K562 (cell line): ENCODE results near the gene ADGRG4. TPM values are rescaled to one million over a fixed set of nuclear protein-coding genes. Genes with fewer than 3 reads are reported as not detected.

ENCODE experiments used
- ATAC-seq: fragments of 200-7000 bp; cut with Tn5 transposase; 3 replicates; pipeline ENCODE4 v1.9.1; 2020; ENCODE audit warnings: moderate library complexity
- BruUV-seq: library from RNA; stranded (reverse); fragments of 400-500 nt; replicated peaks from 2 replicates; lab custom pipeline; 2021; lab: Mats Ljungman, UMichigan
- CTCF ChIA-PET: fragments of 300-600 bp; formaldehyde crosslinking; extraction: SDS; loops from one replicate; lab custom pipeline; 2021; ENCODE audit warnings: low intra/inter-chr PET ratio; lab: Yijun Ruan, JAX
- POLR2A ChIA-PET: fragments of 300-600, 350-650 bp; sonication (Branson Sonifier 250); formaldehyde crosslinking; extraction: SDS; loops from one replicate; lab custom pipeline; 2021; ENCODE audit warnings: antibody characterized with exemption, inconsistent platforms; lab: Yijun Ruan, JAX
- DNase-seq, 4 experiments: peaks; one replicate each; pipeline versions ENCODE4 v3.0.0 to v3.0.0-alpha.2; 2011 to 2018; ENCODE audit warnings: low spot score in 3 of 4, mixed read lengths in 3 of 4; ENCODE audit errors: extremely low read depth in 1 of 4
- FAIRE-seq: peaks from 2 replicates; lab custom pipeline; 2011; peaks lifted over from hg19 to GRCh38; lab: Jason Lieb, UNC
- H2AFZ ChIP-seq: 2 replicates; pipeline ENCODE4 v1.6.0; 2011; ENCODE audit warnings: low read depth, low read length, control low read depth, inconsistent platforms
- H3K27ac ChIP-seq: fragments of 200-600 bp; 3 replicates; pipeline ENCODE4 v1.8.0; 2011; ENCODE audit warnings: low read depth, mild to moderate bottlenecking, control low read depth, inconsistent platforms, low read length, moderate library complexity, mixed read lengths; ENCODE audit errors: extremely low read depth
- H3K27me3 ChIP-seq, 2 experiments: fragments of 300-600 bp in 1 of 2; 2 replicates in 1 of 2; 3 replicates in 1 of 2; pipeline versions ENCODE4 v1.6.0 to v1.8.0; 2011; ENCODE audit warnings: inconsistent platforms in 2 of 2, low read length in 2 of 2, mild to moderate bottlenecking in 1 of 2, mixed read lengths in 1 of 2, moderate library complexity in 1 of 2; ENCODE audit not compliant: control insufficient read depth in 2 of 2, insufficient read depth in 2 of 2
- H3K36me3 ChIP-seq: fragments of 300-600 bp; 3 replicates; pipeline ENCODE4 v1.8.0; 2011; ENCODE audit warnings: mild to moderate bottlenecking, low read length, inconsistent platforms; ENCODE audit not compliant: control insufficient read depth, insufficient read depth
- H3K4me1 ChIP-seq, 2 experiments: fragments of 200-600 bp in 1 of 2; replicated peaks in 1 of 2; 2 replicates in 1 of 2; 3 replicates in 1 of 2; pipeline versions ENCODE4 v1.5.1 to v1.8.0; 2011; ENCODE audit warnings: inconsistent platforms in 2 of 2, low read length in 2 of 2, mild to moderate bottlenecking in 1 of 2, mixed read lengths in 1 of 2, moderate library complexity in 1 of 2; ENCODE audit not compliant: control insufficient read depth in 2 of 2, insufficient read depth in 2 of 2
- H3K4me2 ChIP-seq: 2 replicates; pipeline ENCODE4 v1.6.1; 2011; ENCODE audit warnings: low read length, control low read depth, inconsistent platforms, mixed read lengths; ENCODE audit not compliant: insufficient read depth
- H3K4me3 ChIP-seq: fragments of 200-600 bp; sonication (generic), shearing (Covaris generic); 2 replicates; pipeline ENCODE4 v1.5.1; 2016; ENCODE audit warnings: control low read depth, inconsistent platforms
- H3K79me2 ChIP-seq: fragments of 200-600 bp; 3 replicates; pipeline ENCODE4 v1.8.0; 2011; ENCODE audit warnings: low read length, inconsistent platforms; ENCODE audit not compliant: control insufficient read depth, insufficient read depth
- H3K9ac ChIP-seq, 2 experiments: 2 replicates each; pipeline versions ENCODE4 v1.6.0 to v1.6.1; 2011; ENCODE audit warnings: low read depth in 2 of 2, low read length in 2 of 2, control low read depth in 1 of 2, inconsistent platforms in 1 of 2, mild to moderate bottlenecking in 1 of 2, mixed read lengths in 1 of 2; ENCODE audit not compliant: insufficient read depth in 1 of 2
- H3K9me1 ChIP-seq: one replicate; pipeline ENCODE4 v1.6.0; 2011; ENCODE audit warnings: inconsistent platforms, mild to moderate bottlenecking, low read length, moderate library complexity; ENCODE audit not compliant: control insufficient read depth, insufficient read depth
- H3K9me3 ChIP-seq: replicated peaks from 2 replicates; pipeline ENCODE4 v1.5.1; 2011; ENCODE audit warnings: low read depth, low read length, inconsistent platforms; ENCODE audit not compliant: control insufficient read depth, insufficient read depth
- H4K20me1 ChIP-seq: replicated peaks from 2 replicates; pipeline ENCODE4 v1.6.1; 2011; ENCODE audit warnings: low read length, inconsistent platforms, mixed read lengths; ENCODE audit not compliant: control insufficient read depth, insufficient read depth
- HDGF ChIP-seq: fragments of 450-650 bp; IDR thresholded peaks from 2 replicates; pipeline ENCODE4 v1.6.1; 2016
- HMG20A ChIP-seq: fragments of 450-650 bp; formaldehyde crosslinking; conservative IDR thresholded peaks from 2 replicates; pipeline ENCODE4 v1.4.0; 2020; ENCODE audit warnings: mild to moderate bottlenecking, mixed read lengths
- MEF2A ChIP-seq: IDR thresholded peaks from 2 replicates; pipeline ENCODE4 v1.6.1; 2011; ENCODE audit warnings: low read depth, mild to moderate bottlenecking, low read length, moderate library complexity; ENCODE audit not compliant: control insufficient read depth
- MLLT1 ChIP-seq, 2 experiments: fragments of 450-650 bp; IDR thresholded peaks; 2 replicates each; pipeline ENCODE4 v1.6.1; 2016
- NR3C1 ChIP-seq: sonication (generic); formaldehyde crosslinking; IDR thresholded peaks from 2 replicates; pipeline ENCODE4 v1.8.1; 2022; ENCODE audit warnings: missing genetic modification reagents
- OTX1 ChIP-seq: fragments of 450-650 bp; formaldehyde crosslinking; IDR thresholded peaks from 2 replicates; pipeline ENCODE4 v1.4.0; 2022; ENCODE audit warnings: mild to moderate bottlenecking
- TGIF2 ChIP-seq: sonication (generic); formaldehyde crosslinking; IDR thresholded peaks from 2 replicates; pipeline ENCODE4 v1.8.1; 2022; ENCODE audit warnings: mild to moderate bottlenecking, missing genetic modification reagents, moderate library complexity
- ZBED1 ChIP-seq: IDR thresholded peaks from 2 replicates; pipeline ENCODE4 v1.6.1; 2014
- ZNF121 ChIP-seq: sonication (generic); formaldehyde crosslinking; conservative IDR thresholded peaks from 2 replicates; pipeline ENCODE4 v1.8.0; 2022; ENCODE audit warnings: missing genetic modification reagents
- ZNF140 ChIP-seq: fragments of 250-450 bp; sonication (Bioruptor Pico); IDR thresholded peaks from 2 replicates; pipeline ENCODE4 v1.8.0; 2021; ENCODE audit warnings: moderate library complexity, mild to moderate bottlenecking, inconsistent platforms
- WGBS: fragments of 100-300 bp; shearing (Covaris generic); methylation state at CpG from one replicate; pipeline ENCODE4 v1.1.6; 2016; ENCODE audit warnings: low coverage, mixed read lengths; ENCODE audit not compliant: insufficient coverage; ENCODE audit errors: missing lambda C conversion rate; 5-methylcytosine and 5-hydroxymethylcytosine counted together
- in situ Hi-C: fragments of 300-500 bp; cut with MboI; formaldehyde crosslinking; loops from 4 replicates; pipeline ENCODE4 v1.15.0; 2018; ENCODE audit warnings: inconsistent platforms, mixed read lengths
- intact Hi-C: fragments of 100-400 bp; cut with micrococcal nuclease; formaldehyde crosslinking; loops from 2 replicates; pipeline ENCODE4 v1.14.2; 2022
- polyA plus RNA-seq, 8 experiments: library from polyadenylated mRNA; depleted of rRNA in 4 of 8; stranded (reverse) in 5 of 8; unstranded in 3 of 8; fragments of >200 nt; fragmentation: Nextera tagmentation in 2 of 8; fragmentation: Illumina TruSeq in 1 of 8; extraction: Ambion mirVana in 2 of 8; extraction: Trizol in 1 of 8; gene quantifications; 2 replicates each; pipeline versions ENCODE4 v1.2.1 to v1.2.3, GENCODE V29; 2011 to 2014; ENCODE audit warnings: inconsistent platforms in 1 of 8, missing spikeins in 1 of 8
- total RNA-seq, 7 experiments: library from RNA; depleted of rRNA in 6 of 7; stranded (reverse); fragments of >200 nt in 6 of 7; fragmentation: Illumina TruSeq in 2 of 7; extraction: Trizol in 2 of 7; gene quantifications; 2 replicates each; pipeline versions ENCODE4 v1.2.1 to v1.2.3, GENCODE V29; 2011 to 2021; ENCODE audit warnings: low replicate concordance in 1 of 7
- TF ChIP-seq, protein P1 (sequence below), 2 experiments: fragments of 250-450 bp in 1 of 2; fragments of 450-650 bp in 1 of 2; sonication (Bioruptor Pico) in 1 of 2; IDR thresholded peaks; 2 replicates each; pipeline versions ENCODE4 v1.6.1 to v1.8.0; 2016 to 2021; ENCODE audit warnings: mild to moderate bottlenecking in 2 of 2, moderate library complexity in 2 of 2, missing compliant biosample characterization in 1 of 2, missing genetic modification characterization in 1 of 2
- TF ChIP-seq, protein P2 (sequence below): fragments of 450-650 bp; formaldehyde crosslinking; IDR thresholded peaks from 2 replicates; pipeline ENCODE4 v1.4.0; 2020; ENCODE audit warnings: mild to moderate bottlenecking, moderate library complexity
- TF ChIP-seq, protein P3 (sequence below): fragments of 250-450 bp; sonication (Bioruptor Pico); IDR thresholded peaks from 2 replicates; pipeline ENCODE4 v1.5.0; 2021

ADGRG4 gene
- total and polyA plus RNA-seq, 9 of the 15 experiments (the other 6 are each of a cell fraction or from before 2014, with no cell fraction given): not detected

- Histone ChIP-seq H3K79me2 (no peaks in the 10 kb centered on the region; the same call in 2 of the 3 replicates), H3K4me3 (no peak overlapping the region), H3K9ac (no peak overlapping the region), H3K27me3 (no peaks in the 10 kb centered on the region; a peak in 1 of 5 replicates), H3K9me1 (no peaks in the 10 kb centered on the region), H3K9me3 (no peaks in the 10 kb centered on the region), H3K4me2 (no peak overlapping the region), H2AFZ (no peak overlapping the region), H3K4me1 (no peaks in the 10 kb centered on the region), H3K27ac (no peak overlapping the region), H4K20me1 (no peaks in the 10 kb centered on the region), H3K36me3 (no peaks in the 10 kb centered on the region)
- CTCF ChIA-PET: no interaction called here
- DNase-seq (no peak), FAIRE-seq (no peak), ATAC-seq (no peak)
- 0% methylated on average over 2 of the region's 2 CpGs for WGBS
- POLR2A ChIA-PET: no interaction called here
- TF ChIP-seq OTX1: no peak
- TF ChIP-seq, protein P1, sequence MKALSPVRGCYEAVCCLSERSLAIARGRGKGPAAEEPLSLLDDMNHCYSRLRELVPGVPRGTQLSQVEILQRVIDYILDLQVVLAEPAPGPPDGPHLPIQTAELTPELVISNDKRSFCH (CRISPR knock-in tag; IDR thresholded peaks at IDR 0.05): no peak
- TF ChIP-seq, protein P1 (tag; IDR thresholded peaks at IDR 0.05): no peak
- TF ChIP-seq ZBED1: no peak
- TF ChIP-seq, protein P2, sequence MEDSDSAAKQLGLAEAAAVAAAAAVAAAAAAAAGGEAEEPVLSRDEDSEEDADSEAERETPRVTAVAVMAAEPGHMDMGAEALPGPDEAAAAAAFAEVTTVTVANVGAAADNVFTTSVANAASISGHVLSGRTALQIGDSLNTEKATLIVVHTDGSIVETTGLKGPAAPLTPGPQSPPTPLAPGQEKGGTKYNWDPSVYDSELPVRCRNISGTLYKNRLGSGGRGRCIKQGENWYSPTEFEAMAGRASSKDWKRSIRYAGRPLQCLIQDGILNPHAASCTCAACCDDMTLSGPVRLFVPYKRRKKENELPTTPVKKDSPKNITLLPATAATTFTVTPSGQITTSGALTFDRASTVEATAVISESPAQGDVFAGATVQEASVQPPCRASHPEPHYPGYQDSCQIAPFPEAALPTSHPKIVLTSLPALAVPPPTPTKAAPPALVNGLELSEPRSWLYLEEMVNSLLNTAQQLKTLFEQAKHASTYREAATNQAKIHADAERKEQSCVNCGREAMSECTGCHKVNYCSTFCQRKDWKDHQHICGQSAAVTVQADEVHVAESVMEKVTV: no peak
- TF ChIP-seq ZNF140: no peak
- no peak for TF ChIP-seq TGIF2 (CRISPR knock-in tag)
- TF ChIP-seq MEF2A: no peak
- no peak for TF ChIP-seq HDGF
- TF ChIP-seq ZNF121 (CRISPR knock-in tag): no peak
- TF ChIP-seq MLLT1 (IDR thresholded peaks at IDR 0.05): no peak
- TF ChIP-seq NR3C1 (CRISPR knock-in tag): no peak
- no peak for TF ChIP-seq HMG20A (CRISPR knock-in tag)
- TF ChIP-seq, protein P3, sequence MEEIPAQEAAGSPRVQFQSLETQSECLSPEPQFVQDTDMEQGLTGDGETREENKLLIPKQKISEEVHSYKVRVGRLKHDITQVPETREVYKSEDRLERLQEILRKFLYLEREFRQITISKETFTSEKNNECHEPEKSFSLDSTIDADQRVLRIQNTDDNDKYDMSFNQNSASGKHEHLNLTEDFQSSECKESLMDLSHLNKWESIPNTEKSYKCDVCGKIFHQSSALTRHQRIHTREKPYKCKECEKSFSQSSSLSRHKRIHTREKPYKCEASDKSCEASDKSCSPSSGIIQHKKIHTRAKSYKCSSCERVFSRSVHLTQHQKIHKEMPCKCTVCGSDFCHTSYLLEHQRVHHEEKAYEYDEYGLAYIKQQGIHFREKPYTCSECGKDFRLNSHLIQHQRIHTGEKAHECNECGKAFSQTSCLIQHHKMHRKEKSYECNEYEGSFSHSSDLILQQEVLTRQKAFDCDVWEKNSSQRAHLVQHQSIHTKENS (CRISPR knock-in tag): no peak
- intact Hi-C loops: no loop called here
- no TSS peak for BruUV-seq
- in situ Hi-C loops: no loop called here
These were observed 45.7 kb downstream of the ADGRG4 start for GRCh38 chrX:136346506-136346905.
